ENCODE results near the gene PTPRK. TPM values are rescaled to one million over a fixed set of nuclear protein-coding genes. Genes with fewer than 3 reads are reported as not detected.
"Not testable (repeated sequence)": the region's sequence is repeated elsewhere in the genome, so short reads cannot be mapped to it uniquely, and the experiment has no call there.

The PTPRK gene
- total RNA-seq, 1 experiment from 2014 or later, result 89.3 TPM

DNA sequence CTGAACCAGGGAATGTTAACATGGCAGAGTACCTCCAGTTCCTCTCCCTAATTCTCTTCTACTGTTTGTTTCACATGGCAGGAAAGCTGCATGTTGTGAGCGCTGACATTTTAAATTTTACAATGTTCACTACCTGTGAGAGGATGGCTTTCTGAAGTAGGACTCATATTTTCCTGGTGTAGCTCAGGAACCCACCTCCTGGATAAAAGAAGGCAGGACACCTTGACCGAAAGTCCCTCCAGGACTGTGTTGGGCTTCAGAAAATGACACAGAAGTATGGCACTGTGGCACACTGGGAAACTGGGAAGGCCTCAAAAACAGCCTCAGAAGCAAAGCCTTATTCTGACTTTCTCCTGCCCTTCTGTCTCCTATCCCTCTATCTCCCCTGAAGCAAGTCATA lies 33.3 kb downstream of the PTPRK start:
- Histone ChIP-seq H3K9me2 (ENCODE audit: insufficient read depth) (no peaks in the 10 kb centered on the region), H3F3A (ENCODE audit: insufficient read depth, low read depth) (no peaks in the 10 kb centered on the region), H3K27me3 (ENCODE audit: insufficient read depth, low read depth) (no peaks in the 10 kb centered on the region), H4K20me1 (ENCODE audit: insufficient read depth) (peaks cover 16% of the 10 kb centered on the region; the same call in 1 of the 2 replicates), H2AFZ (no peak overlapping the region), H3K4me2 (no peak overlapping the region), H3K79me2 (ENCODE audit: low read depth) (peaks cover 59% of the 10 kb centered on the region), H3K4me1 (replicated peaks; ENCODE audit: insufficient read depth) (no peaks in the 10 kb centered on the region), H3K27ac (no peak overlapping the region), H3K9me3 (ENCODE audit: insufficient read depth, low read depth) (peaks cover 6% of the 10 kb centered on the region; the same call in 1 of the 2 replicates), H3K4me3 (no peak overlapping the region), H3K36me3 (ENCODE audit: low read depth) (peaks cover 19% of the 10 kb centered on the region; the same call in 1 of the 2 replicates)
- DNase-seq, result no peak
- POLR2A ChIA-PET (ENCODE audit: unreplicated experiment), result no interaction called here
- intact Hi-C loops (cut with micrococcal nuclease; ENCODE audit: unreplicated experiment), result no loop called here
- TF ChIP-seq EZH2 (IDR thresholded peaks at IDR 0.05; ENCODE audit: low read depth), result no peak
- TF ChIP-seq, protein P1, sequence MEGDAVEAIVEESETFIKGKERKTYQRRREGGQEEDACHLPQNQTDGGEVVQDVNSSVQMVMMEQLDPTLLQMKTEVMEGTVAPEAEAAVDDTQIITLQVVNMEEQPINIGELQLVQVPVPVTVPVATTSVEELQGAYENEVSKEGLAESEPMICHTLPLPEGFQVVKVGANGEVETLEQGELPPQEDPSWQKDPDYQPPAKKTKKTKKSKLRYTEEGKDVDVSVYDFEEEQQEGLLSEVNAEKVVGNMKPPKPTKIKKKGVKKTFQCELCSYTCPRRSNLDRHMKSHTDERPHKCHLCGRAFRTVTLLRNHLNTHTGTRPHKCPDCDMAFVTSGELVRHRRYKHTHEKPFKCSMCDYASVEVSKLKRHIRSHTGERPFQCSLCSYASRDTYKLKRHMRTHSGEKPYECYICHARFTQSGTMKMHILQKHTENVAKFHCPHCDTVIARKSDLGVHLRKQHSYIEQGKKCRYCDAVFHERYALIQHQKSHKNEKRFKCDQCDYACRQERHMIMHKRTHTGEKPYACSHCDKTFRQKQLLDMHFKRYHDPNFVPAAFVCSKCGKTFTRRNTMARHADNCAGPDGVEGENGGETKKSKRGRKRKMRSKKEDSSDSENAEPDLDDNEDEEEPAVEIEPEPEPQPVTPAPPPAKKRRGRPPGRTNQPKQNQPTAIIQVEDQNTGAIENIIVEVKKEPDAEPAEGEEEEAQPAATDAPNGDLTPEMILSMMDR (conservative IDR thresholded peaks at IDR 0.05), result peak; percentile 34; the same call in 1 of the 2 replicates
- CTCF ChIA-PET, result no interaction called here
- BruUV-seq (replicated peaks), result no TSS peak

DNA sequence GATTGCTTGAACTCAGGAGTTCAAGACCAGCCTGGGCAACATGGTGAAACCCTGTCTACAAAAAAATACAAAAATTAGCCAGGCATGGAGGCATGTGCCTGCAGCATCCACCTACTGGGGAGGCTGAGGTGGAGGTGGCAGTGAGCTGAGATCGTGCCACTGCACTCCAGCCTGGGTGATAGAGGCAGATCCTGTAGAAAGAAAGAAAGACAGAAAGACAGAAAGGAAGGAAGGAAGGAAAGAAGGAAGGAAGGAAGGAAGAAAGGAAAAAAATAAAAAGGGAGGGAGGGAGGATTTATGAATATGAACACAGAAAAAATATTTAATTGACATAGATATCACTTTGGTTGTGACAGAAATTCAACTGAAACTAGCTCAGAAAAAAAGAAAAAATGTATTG lies 33.8 kb downstream of the PTPRK start:
- H3K9me2 ChIP-seq (ENCODE audit: insufficient read depth); H3K4me2 ChIP-seq; BruUV-seq (replicated peaks); DNase-seq; CTCF ChIA-PET; intact Hi-C loops (cut with micrococcal nuclease; ENCODE audit: unreplicated experiment); H3F3A ChIP-seq (ENCODE audit: insufficient read depth, low read depth); H3K27ac ChIP-seq; H3K4me3 ChIP-seq; POLR2A ChIA-PET (ENCODE audit: unreplicated experiment); H3K27me3 ChIP-seq (ENCODE audit: insufficient read depth, low read depth); H2AFZ ChIP-seq; H3K9me3 ChIP-seq (ENCODE audit: insufficient read depth, low read depth); H3K4me1 ChIP-seq (replicated peaks; ENCODE audit: insufficient read depth): not testable (repeated sequence)
- Histone ChIP-seq H4K20me1 (ENCODE audit: insufficient read depth) (peaks cover 11% of the 10 kb centered on the region; the same call in 1 of the 2 replicates), H3K79me2 (ENCODE audit: low read depth) (peaks cover 60% of the 10 kb centered on the region), H3K36me3 (ENCODE audit: low read depth) (peaks cover 19% of the 10 kb centered on the region; the same call in 1 of the 2 replicates)

DNA sequence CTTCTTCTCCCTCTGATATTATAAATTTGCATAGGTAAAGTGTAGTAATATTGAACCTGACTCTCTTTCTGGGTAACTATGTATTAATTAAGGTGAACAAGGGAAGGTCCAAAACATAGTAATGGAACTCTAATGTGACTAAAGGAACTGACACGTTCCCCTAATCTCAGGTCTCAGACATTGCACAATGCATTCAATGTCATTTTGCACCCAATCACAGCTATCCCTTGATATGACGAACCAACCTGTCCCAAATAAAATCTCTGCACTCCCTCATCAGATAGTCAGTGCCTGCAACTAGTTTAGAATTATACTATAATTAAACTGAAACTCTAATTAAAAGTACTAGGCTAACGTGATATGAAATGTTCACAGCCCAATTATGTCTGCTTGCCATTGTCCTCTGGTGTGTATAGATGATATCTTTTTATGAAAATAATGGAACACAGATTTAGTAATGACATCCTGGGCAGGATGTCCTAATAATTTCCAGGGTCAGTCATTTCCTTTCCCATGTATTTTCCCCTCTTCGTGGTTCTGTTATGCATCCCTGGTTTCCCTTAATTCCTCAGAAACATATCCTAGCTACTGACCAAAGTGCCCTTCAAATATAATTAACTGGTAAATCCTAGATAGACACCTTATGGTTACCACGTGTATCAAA lies 36.8 kb downstream of the PTPRK start:
- peaks cover 6% of the 10 kb centered on the region; the same call in 1 of the 2 replicates for H3K9me3 ChIP-seq (ENCODE audit: insufficient read depth, low read depth)
- no peak for DNase-seq
- H3K4me1 ChIP-seq (replicated peaks; ENCODE audit: insufficient read depth), result no peaks in the 10 kb centered on the region
- TF ChIP-seq, protein P1 (conservative IDR thresholded peaks at IDR 0.05), result no peak
- no peak for TF ChIP-seq EZH2 (IDR thresholded peaks at IDR 0.05; ENCODE audit: low read depth)
- H2AFZ ChIP-seq, result no peak overlapping the region
- H3K79me2 ChIP-seq (ENCODE audit: low read depth), result peaks cover 70% of the 10 kb centered on the region; the same call in 1 of the 2 replicates
- 0 out of 2 replicates have a peak, but pooled peaks cover 6% of the 10 kb centered on the region for H3K36me3 ChIP-seq (ENCODE audit: low read depth)
- H3K9me2 ChIP-seq (ENCODE audit: insufficient read depth), result no peaks in the 10 kb centered on the region
- no peak overlapping the region for H3K4me3 ChIP-seq
- no peaks in the 10 kb centered on the region for H3K27me3 ChIP-seq (ENCODE audit: insufficient read depth, low read depth)
- intact Hi-C loops (cut with micrococcal nuclease; ENCODE audit: unreplicated experiment), result no loop called here
- 0 out of 2 replicates have a peak, but pooled peaks cover 6% of the 10 kb centered on the region for H4K20me1 ChIP-seq (ENCODE audit: insufficient read depth)
- no peak overlapping the region for H3K27ac ChIP-seq
- BruUV-seq (replicated peaks), result no TSS peak
- H3K4me2 ChIP-seq, result no peak overlapping the region
- POLR2A ChIA-PET (ENCODE audit: unreplicated experiment), result no interaction called here
- CTCF ChIA-PET, result no interaction called here
- H3F3A ChIP-seq (ENCODE audit: insufficient read depth, low read depth), result no peaks in the 10 kb centered on the region
